ENCODE results near the gene PLPP1.

GRCh38 chr5:55538661-55539060 is 3.9 kb upstream of the PLPP1 start:
- TF ChIP-seq CTCF (IDR thresholded peaks at IDR 0.05; ENCODE audit: low read depth, low read length, poor library complexity, severe bottlenecking) (no peak), EZH2phosphoT487 (IDR thresholded peaks at IDR 0.05; ENCODE audit: borderline replicate concordance, low read length) (no peak)
